PC-3 (cell line): Measurements from ENCODE around the gene IPCEF1.
"Not testable (repeated sequence)": the region's sequence is repeated elsewhere in the genome, so short reads cannot be mapped to it uniquely, and the experiment has no call there.

Experiments used
- CTCF ChIP-seq: fragments of 300-600 bp; sonication (generic); conservative IDR thresholded peaks from 2 replicates; pipeline ENCODE4 v1.5.1; 2017; ENCODE audit warnings: antibody characterized with exemption, low read depth, mild to moderate bottlenecking, low read length
- EZH2 ChIP-seq: fragments of 300-600 bp; sonication (generic); IDR thresholded peaks from one replicate; pipeline ENCODE4 v1.6.1; 2017; ENCODE audit warnings: antibody characterized with exemption, mild to moderate bottlenecking, low read length; ENCODE audit not compliant: unreplicated experiment
- EZH2phosphoT487 ChIP-seq: fragments of 300-600 bp; sonication (generic); IDR thresholded peaks from 2 replicates; pipeline ENCODE4 v1.6.1; 2018; ENCODE audit warnings: mild to moderate bottlenecking, antibody characterized with exemption, low read length, borderline replicate concordance

GRCh38 chr6:154241061-154241460, 115.5 kb downstream of the IPCEF1 start:
- not testable (repeated sequence) for TF ChIP-seq CTCF, EZH2, EZH2phosphoT487
